GM21390 (cell line): ENCODE measurements around the gene KIAA0513.

ENCODE experiments used
- ATAC-seq: cut with Tn5 transposase; IDR thresholded peaks from one replicate; pipeline ENCODE4 v1.9.1; 2021; ENCODE audit not compliant: unreplicated experiment

KIAA0513 gene

GRCh38 chr16:85132456-85133289, 105.1 kb downstream of the KIAA0513 start:
- ATAC-seq: no peak

GRCh38 chr16:85133290-85133599, 105.7 kb downstream of the KIAA0513 start:
- no peak for ATAC-seq

- ATAC-seq: no peak
Measured at GRCh38 chr16:85134076-85134788, 106.6 kb downstream of the KIAA0513 start.

- ATAC-seq: no peak
Measured at GRCh38 chr16:85134789-85135142, 107.2 kb downstream of the KIAA0513 start.

DNA sequence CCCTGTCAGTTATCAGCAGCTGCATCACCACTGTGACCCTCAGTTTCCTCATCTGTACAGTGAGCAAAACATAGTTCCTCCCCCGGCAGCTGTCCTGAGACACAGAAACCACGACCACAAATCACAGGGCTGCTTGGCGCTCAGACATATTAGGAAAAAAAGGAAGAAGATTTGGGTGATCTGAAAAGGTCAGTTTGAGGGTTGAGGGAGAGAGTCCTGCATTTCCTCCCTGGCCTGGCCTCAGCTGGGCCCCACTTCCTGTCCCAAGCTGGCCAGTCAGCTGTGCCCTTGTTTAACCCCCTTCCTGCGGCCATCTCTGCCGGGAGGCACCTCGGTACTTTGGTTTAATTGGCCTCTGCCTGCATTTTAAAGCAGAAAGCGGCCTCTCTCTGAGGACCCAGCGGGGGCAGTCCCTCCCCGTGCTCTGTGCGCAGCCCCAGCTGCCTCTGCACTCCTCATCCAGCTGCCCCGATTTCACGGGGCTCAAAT, 108.7 kb downstream of the KIAA0513 start:
- no peak for ATAC-seq

GRCh38 chr16:85136702-85137322, 109.2 kb downstream of the KIAA0513 start:
- no peak for ATAC-seq

DNA sequence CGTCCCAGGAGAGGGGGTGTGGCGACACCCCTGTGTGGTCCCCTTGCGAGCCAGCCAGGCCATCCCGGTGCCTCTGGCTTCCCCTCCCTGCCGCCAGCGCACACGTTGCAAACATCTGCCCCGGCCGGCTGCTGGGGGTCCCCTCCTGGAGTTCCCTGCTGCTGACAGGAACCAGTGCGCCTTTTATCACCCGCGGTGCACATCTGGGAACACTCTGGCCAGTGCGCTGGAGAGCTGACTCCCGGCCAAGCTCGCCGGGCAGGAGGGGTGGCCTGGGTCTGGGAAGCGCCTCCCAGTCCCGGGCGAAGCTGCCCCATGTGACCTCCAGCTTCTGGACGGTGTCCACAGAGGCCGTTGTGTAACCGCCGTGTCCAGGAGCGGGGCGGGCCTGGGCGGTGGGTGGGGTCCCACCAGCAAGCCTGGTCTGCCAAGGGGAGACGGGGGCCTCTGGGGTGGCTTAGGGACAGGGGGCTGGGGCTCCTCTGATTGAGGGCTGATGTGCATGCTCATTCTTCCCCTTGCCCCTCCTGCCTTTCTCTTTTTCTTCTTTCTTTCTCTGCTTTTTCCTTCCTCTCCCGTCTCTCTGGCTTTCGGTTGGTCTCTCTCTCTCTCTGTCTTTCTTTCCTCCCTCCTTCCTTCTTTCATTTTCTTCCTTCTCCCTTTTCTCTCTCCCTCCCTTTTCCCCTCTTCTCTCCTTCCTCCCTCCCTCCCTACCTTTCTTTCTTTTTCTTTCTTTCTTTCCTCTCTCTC, 109.9 kb downstream of the KIAA0513 start:
- no peak for ATAC-seq

- ATAC-seq: no peak
Measured at GRCh38 chr16:85138073-85138824, 110.7 kb downstream of the KIAA0513 start.

DNA sequence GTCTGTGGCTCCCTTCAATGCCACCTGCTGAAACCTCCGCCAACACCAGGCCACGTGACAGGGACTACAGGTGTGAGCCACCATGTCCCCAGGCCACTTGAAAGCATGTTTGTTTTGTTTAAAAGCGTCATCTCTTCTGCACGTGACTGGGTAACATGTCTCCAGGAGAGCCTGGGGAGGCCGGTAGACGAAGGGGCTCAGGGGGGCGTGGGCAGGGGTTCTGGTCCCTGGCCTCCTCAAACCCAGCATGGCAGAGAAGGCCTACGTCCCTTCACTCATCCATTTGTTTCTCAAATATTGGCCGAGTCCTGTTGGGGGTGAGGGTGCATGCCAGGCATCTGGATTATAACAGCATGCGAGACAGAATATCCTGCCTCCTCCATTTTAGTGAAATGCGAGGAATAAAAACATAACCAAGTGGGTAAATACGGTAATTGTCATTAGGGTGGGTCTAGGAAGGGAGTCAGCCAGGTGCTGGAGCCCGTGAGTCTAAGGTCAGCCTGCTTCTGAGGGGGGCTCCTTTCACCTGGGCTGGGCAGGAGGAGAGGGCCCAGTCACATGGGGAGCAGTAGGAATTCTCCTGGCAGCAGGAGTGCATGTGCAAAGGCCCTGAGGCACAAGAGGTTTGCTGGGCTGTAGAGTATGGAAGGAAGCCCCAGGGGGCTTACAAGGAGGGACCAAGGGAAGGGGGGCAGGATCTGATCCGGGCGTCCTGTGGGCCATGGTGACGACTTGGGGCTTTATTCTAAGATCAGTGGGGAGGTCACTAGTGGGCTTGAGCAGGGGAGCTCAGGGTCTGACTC, 111.4 kb downstream of the KIAA0513 start:
- ATAC-seq: no peak

DNA sequence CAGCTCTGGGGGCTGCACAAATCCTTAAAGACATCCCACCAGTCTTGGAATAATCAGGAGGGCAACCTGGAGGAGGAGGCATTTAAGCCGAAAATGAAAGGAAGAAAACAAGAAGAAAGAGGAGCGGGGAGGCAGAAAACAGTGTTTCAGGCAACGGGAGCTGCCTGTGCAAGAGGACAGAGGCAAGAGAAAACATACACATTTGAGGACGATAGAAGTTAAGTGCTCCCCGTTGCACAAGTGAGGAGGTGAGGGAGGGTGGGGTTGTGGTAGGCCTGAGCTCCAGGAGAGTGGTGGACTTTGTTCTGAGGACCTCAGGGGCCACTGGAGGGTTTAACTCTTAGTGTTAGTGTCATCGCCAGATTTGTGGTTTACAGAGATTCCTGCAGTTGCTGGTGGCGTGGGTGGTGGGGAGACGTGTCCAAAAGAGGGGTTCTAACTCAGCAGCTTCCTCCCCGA, 112.3 kb downstream of the KIAA0513 start:
- no peak for ATAC-seq

- ATAC-seq: no peak
Measured at GRCh38 chr16:85140455-85141012, 112.9 kb downstream of the KIAA0513 start.

DNA sequence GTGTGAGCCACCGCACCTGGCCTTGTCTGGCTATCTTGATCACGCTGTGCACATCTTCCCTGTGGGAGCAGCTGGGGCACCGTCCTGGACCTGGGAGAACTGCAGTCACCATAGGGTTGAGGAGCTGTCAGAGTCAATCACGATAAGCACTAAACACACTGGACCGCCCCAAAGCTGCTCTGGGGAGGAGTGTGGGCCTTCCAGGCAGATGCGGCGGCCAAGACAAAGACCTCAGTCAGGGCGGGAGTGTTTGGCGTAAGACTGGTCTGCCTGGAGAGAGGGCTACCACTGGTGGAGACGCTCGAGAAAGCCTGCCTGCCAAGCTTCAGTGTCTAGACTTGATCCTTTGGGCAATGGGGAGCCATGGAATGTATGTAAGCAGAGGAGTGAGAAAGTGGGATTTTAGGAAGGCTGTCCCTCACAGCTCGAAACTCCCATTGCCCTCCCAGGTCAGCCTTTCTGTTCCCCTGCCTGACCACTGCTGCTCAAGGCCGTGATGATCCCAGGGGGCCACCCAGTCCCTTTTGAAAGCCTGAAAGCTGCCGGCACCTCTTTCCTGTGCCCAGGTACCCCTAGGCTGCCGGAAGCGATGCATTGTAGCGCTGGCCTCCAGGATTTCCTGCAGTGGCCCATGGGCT, 114.0 kb downstream of the KIAA0513 start:
- ATAC-seq: no peak

DNA sequence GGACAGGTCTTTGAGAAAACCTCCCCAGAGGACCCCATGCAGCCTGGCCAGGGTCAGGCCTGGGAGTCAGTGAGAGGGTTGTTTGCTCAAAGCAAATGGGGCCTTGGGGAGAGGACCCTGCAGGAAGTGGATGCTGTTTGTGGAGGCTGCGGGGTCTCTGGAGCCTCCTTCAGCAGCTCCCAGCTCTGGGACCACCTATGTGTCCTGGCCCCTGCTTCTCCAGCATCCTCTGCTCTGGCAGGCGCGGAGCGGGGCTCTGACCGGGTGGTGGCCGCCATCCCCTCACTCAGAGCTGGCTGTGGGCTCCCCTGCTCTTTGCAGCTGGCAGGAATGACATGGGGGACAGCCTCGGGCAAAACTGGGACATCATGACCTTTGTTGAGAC, 114.5 kb downstream of the KIAA0513 start:
- no peak for ATAC-seq

DNA sequence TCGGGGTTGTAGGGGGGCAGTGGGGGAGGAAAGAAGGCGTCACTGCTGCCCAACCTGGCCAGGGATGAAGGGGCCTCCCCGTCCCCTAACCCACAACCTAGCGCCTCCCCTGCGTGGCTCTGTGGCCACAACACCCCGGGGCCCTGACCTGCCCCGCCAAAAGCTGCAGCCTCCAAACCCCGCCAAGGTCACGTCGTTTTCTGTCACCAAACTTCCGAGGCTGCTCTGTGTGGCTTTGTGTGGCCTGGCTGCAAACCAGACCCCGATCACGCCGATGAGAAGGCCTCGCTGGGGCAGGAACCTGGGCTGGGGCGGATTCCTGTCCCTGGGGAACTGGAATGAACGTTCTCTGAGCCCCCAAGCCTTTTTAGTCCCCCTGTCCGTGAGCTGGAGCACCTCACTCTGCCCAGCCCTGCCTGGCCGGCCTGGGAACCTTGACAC, 115.2 kb downstream of the KIAA0513 start:
- no peak for ATAC-seq
